CD14-positive monocyte (primary cell): ENCODE measurements around the gene LIMK1. TPM values are rescaled to one million over a fixed set of nuclear protein-coding genes. Genes with fewer than 3 reads are reported as not detected.
A peak's percentile ranks its signal among the peaks of the same experiment; 100 is the strongest.

Source experiments
- DNase-seq, 3 donors: peaks; one replicate each; pipeline ENCODE4 v3.0.0-alpha.2; 2011 to 2022
- H2AFZ ChIP-seq: 2 replicates; pipeline ENCODE4 v1.6.0; 2012; ENCODE audit warnings: mild to moderate bottlenecking, low read depth, low read length, inconsistent platforms; ENCODE audit not compliant: insufficient read depth, poor library complexity, severe bottlenecking
- H3K27ac ChIP-seq, 2 donors: 1 replicate in 1 of 2; 2 replicates in 1 of 2; pipeline ENCODE4 v1.5.1; 2012 to 2013; ENCODE audit warnings: low read length in 2 of 2, control low read depth in 1 of 2, inconsistent platforms in 1 of 2, low read depth in 1 of 2, mild to moderate bottlenecking in 1 of 2
- H3K27me3 ChIP-seq, 2 donors: one replicate each; pipeline versions ENCODE4 v1.6.0 to v1.6.1; 2011 to 2013; ENCODE audit warnings: low read length in 2 of 2; ENCODE audit not compliant: control insufficient read depth in 2 of 2, insufficient read depth in 2 of 2
- H3K36me3 ChIP-seq, 2 donors: replicated peaks in 1 of 2; 1 replicate in 1 of 2; 2 replicates in 1 of 2; pipeline versions ENCODE4 v1.5.1 to v1.6.1; 2012 to 2013; ENCODE audit warnings: low read length in 2 of 2, control low read depth in 1 of 2, inconsistent platforms in 1 of 2, mild to moderate bottlenecking in 1 of 2; ENCODE audit not compliant: insufficient read depth in 2 of 2, control insufficient read depth in 1 of 2
- H3K4me1 ChIP-seq, 2 donors: 1 replicate in 1 of 2; 2 replicates in 1 of 2; pipeline versions ENCODE4 v1.5.1 to v1.6.1; 2012 to 2013; ENCODE audit warnings: low read length in 2 of 2, control low read depth in 1 of 2, inconsistent platforms in 1 of 2, mild to moderate bottlenecking in 1 of 2, moderate library complexity in 1 of 2; ENCODE audit not compliant: insufficient read depth in 2 of 2, control insufficient read depth in 1 of 2
- H3K4me2 ChIP-seq: replicated peaks from 2 replicates; pipeline ENCODE3; 2012; ENCODE audit warnings: low read length, moderate library complexity, mild to moderate bottlenecking; ENCODE audit not compliant: poor library complexity, severe bottlenecking; ENCODE audit errors: extremely low read depth
- H3K4me3 ChIP-seq, 3 experiments: fragments of 200-600 bp in 1 of 3; sonication (generic) in 1 of 3; replicated peaks in 1 of 3; 1 replicate in 2 of 3; 2 replicates in 1 of 3; pipeline ENCODE4 v1.5.1; 2011 to 2013; ENCODE audit warnings: low read length in 3 of 3, mild to moderate bottlenecking in 3 of 3, control low read depth in 2 of 3, low read depth in 2 of 3, inconsistent platforms in 1 of 3, moderate library complexity in 1 of 3
- H3K79me2 ChIP-seq: 2 replicates; pipeline ENCODE4 v1.6.0; 2012; ENCODE audit warnings: mild to moderate bottlenecking, control low read depth, inconsistent platforms, low read length, moderate library complexity; ENCODE audit not compliant: insufficient read depth
- H3K9ac ChIP-seq: 2 replicates; pipeline ENCODE4 v1.6.0; 2017; ENCODE audit warnings: low read length, mild to moderate bottlenecking; ENCODE audit not compliant: insufficient read depth, poor library complexity, severe bottlenecking
- H3K9me3 ChIP-seq, 2 donors: replicated peaks in 1 of 2; 1 replicate in 1 of 2; 2 replicates in 1 of 2; pipeline versions ENCODE4 v1.5.1 to v1.6.1; 2012 to 2013; ENCODE audit warnings: low read length in 2 of 2, control low read depth in 1 of 2; ENCODE audit not compliant: control insufficient read depth in 1 of 2, insufficient read depth in 1 of 2
- H4K20me1 ChIP-seq: 2 replicates; pipeline ENCODE4 v1.6.0; 2012; ENCODE audit warnings: mild to moderate bottlenecking, low read length, control low read depth, moderate library complexity; ENCODE audit not compliant: insufficient read depth
- H3K27ac Mint-ChIP-seq, 7 donors: one replicate each; pipeline ENCODE4 v1.8.0; 2020; ENCODE audit warnings: mild to moderate bottlenecking in 7 of 7, mixed read lengths in 7 of 7, moderate library complexity in 6 of 7, inconsistent platforms in 2 of 7
- H3K27me3 Mint-ChIP-seq, 3 donors: one replicate each; pipeline ENCODE4 v1.8.0; 2021 to 2022; ENCODE audit warnings: low read depth in 3 of 3, mild to moderate bottlenecking in 3 of 3, mixed read lengths in 3 of 3, moderate library complexity in 3 of 3, inconsistent platforms in 1 of 3
- H3K36me3 Mint-ChIP-seq, 2 donors: one replicate each; pipeline ENCODE4 v1.8.0; 2020; ENCODE audit warnings: mixed read lengths in 2 of 2, inconsistent platforms in 1 of 2, mild to moderate bottlenecking in 1 of 2
- H3K4me1 Mint-ChIP-seq: one replicate; pipeline ENCODE4 v1.8.0; 2020; ENCODE audit warnings: mild to moderate bottlenecking, mixed read lengths
- H3K4me3 Mint-ChIP-seq, 2 donors: one replicate each; pipeline ENCODE4 v1.8.0; 2020; ENCODE audit warnings: mild to moderate bottlenecking in 2 of 2, mixed read lengths in 2 of 2, moderate library complexity in 1 of 2
- H3K9me3 Mint-ChIP-seq, 7 donors: one replicate each; pipeline ENCODE4 v1.8.0; 2020 to 2022; ENCODE audit warnings: mixed read lengths in 7 of 7, mild to moderate bottlenecking in 6 of 7, moderate library complexity in 6 of 7, inconsistent platforms in 2 of 7
- WGBS: methylation state at CpG from one replicate; pipeline ENCODE4 v1.1.5; 2013; ENCODE audit warnings: missing lambda C conversion rate; ENCODE audit not compliant: insufficient coverage; 5-methylcytosine and 5-hydroxymethylcytosine counted together
- intact Hi-C, 2 donors: fragments of 100-400 bp; cut with micrococcal nuclease; formaldehyde crosslinking; loops; one replicate each; pipeline versions ENCODE4 v1.15.0 to v1.15.1; 2023
- polyA plus RNA-seq, 3 donors: library from polyadenylated mRNA; depleted of rRNA in 1 of 3; unstranded in 2 of 3; stranded (reverse) in 1 of 3; fragments of 300-500 nt in 2 of 3; fragments of >200 nt in 1 of 3; fragmentation: Illumina TruSeq in 2 of 3; gene quantifications; 1 replicate in 2 of 3; 2 replicates in 1 of 3; pipeline ENCODE4 v1.2.3, GENCODE V29; 2012 to 2021
- TF ChIP-seq, protein P1 (sequence below): fragments of 200-600 bp; IDR thresholded peaks from one replicate; pipeline ENCODE4 v1.8.0; 2022; ENCODE audit warnings: antibody characterized with exemption, mild to moderate bottlenecking

Gene LIMK1
- polyA plus RNA-seq, 3 donors, result 12.6 to 30.2 (median 13.9) TPM

DNA sequence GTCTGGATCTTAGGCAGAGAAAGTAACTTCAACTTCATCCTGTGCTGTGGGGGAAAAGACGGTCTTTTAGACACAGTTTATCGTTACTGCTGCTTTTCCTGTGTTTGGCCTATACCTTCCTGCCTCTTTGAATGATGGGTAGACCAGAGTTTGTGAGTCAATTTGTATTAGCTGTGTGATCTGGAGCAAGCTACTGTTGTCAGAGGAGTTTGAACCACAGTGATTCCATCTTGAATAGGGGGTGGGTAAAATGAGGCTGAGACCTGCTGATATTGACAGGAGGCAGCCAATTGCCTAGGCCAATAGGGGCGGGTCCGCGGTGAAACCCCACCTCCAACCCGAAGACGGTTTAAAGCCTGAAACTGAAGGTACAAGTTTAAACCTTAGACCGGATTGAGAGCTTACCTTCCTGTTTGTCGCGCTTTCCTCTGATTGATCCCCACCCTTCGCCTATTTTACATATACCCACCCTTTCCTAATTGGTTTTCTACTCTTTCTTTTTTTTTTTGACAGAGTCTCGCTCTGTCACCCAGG is 54.8 kb downstream of the LIMK1 start:
- intact Hi-C loops, result no loop called here
- H3K9me3 ChIP-seq, result no peaks in the 10 kb centered on the region
- H2AFZ ChIP-seq, result no peak overlapping the region
- no peak overlapping the region for H3K27ac ChIP-seq
- TF ChIP-seq, protein P1, sequence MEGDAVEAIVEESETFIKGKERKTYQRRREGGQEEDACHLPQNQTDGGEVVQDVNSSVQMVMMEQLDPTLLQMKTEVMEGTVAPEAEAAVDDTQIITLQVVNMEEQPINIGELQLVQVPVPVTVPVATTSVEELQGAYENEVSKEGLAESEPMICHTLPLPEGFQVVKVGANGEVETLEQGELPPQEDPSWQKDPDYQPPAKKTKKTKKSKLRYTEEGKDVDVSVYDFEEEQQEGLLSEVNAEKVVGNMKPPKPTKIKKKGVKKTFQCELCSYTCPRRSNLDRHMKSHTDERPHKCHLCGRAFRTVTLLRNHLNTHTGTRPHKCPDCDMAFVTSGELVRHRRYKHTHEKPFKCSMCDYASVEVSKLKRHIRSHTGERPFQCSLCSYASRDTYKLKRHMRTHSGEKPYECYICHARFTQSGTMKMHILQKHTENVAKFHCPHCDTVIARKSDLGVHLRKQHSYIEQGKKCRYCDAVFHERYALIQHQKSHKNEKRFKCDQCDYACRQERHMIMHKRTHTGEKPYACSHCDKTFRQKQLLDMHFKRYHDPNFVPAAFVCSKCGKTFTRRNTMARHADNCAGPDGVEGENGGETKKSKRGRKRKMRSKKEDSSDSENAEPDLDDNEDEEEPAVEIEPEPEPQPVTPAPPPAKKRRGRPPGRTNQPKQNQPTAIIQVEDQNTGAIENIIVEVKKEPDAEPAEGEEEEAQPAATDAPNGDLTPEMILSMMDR, result no peak
- H3K27ac Mint-ChIP-seq, result no peak overlapping the region
- peaks cover 11 to 16% of the 10 kb centered on the region in 2 donors for H3K4me1 ChIP-seq
- H3K4me3 ChIP-seq, result no peak overlapping the region
- no peak overlapping the region for H3K4me3 Mint-ChIP-seq
- no peak overlapping the region for H3K9ac ChIP-seq
- no peak for DNase-seq
- H3K27me3 ChIP-seq, result no peaks in the 10 kb centered on the region
- H3K36me3 Mint-ChIP-seq, result no peaks in the 10 kb centered on the region
- H3K79me2 ChIP-seq, result no peaks in the 10 kb centered on the region
- H3K36me3 ChIP-seq, result no peaks in the 10 kb centered on the region
- H3K9me3 Mint-ChIP-seq, result peaks cover 0 to 5% (median 0%) of the 10 kb centered on the region in 7 donors
- H3K27me3 Mint-ChIP-seq, result peaks cover 1 to 4% (median 4%) of the 10 kb centered on the region in 3 donors
- no peak overlapping the region for H3K4me2 ChIP-seq
- peaks cover 15% of the 10 kb centered on the region for H3K4me1 Mint-ChIP-seq
- WGBS, result 92% methylated on average over 12 of the region's 12 CpGs
- H4K20me1 ChIP-seq, result no peaks in the 10 kb centered on the region

DNA sequence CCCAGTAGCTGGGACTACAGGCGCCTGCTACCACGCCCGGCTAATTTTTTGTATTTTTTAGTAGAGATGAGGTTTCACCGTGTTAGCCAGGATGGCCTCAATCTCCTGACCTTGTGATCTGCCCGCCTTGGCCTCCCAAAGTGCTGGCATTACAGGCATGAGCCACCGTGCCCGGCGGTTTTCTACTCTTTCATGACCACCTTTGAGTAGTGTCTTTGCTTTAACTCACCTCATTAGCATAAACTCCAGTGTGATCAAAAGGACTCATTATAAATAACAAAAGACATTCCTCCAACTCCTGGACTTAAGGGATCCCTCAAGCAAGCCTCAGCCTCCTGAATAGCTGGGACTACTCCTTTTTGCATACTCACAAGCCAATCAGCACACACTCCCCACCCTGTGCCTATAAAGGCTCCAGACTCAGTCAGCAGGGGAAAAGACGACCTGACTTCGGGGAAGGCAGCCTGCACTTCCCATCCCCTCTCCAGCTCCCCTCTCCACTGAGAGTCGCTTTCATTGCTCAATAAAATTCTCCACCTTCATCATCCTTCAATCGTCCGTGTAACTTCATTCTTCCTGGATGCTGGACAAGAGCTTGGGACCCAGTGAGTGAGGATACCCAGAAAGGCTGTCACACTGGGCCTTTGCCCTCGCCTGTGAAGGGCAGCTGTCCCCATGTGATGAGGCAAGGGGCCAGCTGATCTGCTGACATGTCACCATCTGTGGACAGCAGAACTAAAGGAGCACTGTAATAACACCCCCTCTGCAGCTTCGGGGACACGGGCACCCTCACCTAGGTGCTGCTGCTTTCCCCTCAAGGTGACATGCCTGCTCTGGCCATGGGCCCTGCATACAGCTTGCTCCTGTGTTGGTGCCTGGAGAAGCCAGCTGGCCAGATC is 55.6 kb downstream of the LIMK1 start:
- Histone ChIP-seq H3K4me2 (no peak overlapping the region), H3K9ac (no peak overlapping the region), H3K27me3 (no peaks in the 10 kb centered on the region), H3K9me3 (no peaks in the 10 kb centered on the region), H3K79me2 (no peaks in the 10 kb centered on the region), H3K27ac (no peak overlapping the region), H3K4me3 (no peak overlapping the region), H3K36me3 (no peaks in the 10 kb centered on the region), H4K20me1 (no peaks in the 10 kb centered on the region), H2AFZ (no peak overlapping the region), H3K4me1 (peaks cover 8% of the 10 kb centered on the region in 2 donors)
- no peak overlapping the region for H3K4me3 Mint-ChIP-seq
- intact Hi-C loops, result no loop called here
- H3K27me3 Mint-ChIP-seq, result peaks cover 2 to 8% (median 4%) of the 10 kb centered on the region in 3 donors
- 95% methylated on average over 11 of the region's 16 CpGs for WGBS
- TF ChIP-seq, protein P1, result no peak
- no peaks in the 10 kb centered on the region for H3K36me3 Mint-ChIP-seq
- H3K27ac Mint-ChIP-seq, result peak overlapping the region in 2 of 7 donors; percentile 19 to 41
- H3K4me1 Mint-ChIP-seq, result peaks cover 8% of the 10 kb centered on the region
- H3K9me3 Mint-ChIP-seq, result peaks cover 0 to 5% (median 0%) of the 10 kb centered on the region in 7 donors
- DNase-seq, result no peak
